ENCODE results near the gene UQCR10. TPM values are rescaled to one million over a fixed set of nuclear protein-coding genes. Genes with fewer than 3 reads are reported as not detected.

Gene UQCR10
- total and polyA plus RNA-seq, 9 donors, result 24.2 to 93.1 (median 56.4) TPM

GRCh38 chr22:29731058-29731850 lies 35.9 kb upstream of the UQCR10 start:
- Histone ChIP-seq H3K27me3 (no peaks in the 10 kb centered on the region), H3K27ac (no peak overlapping the region), H3K4me1 (ENCODE audit: insufficient read depth) (no peaks in the 10 kb centered on the region), H3K36me3 (no peaks in the 10 kb centered on the region), H3K4me3 (no peak overlapping the region), H3K9me3 (no peaks in the 10 kb centered on the region)
- no peak for DNase-seq
- 76 to 79% (median 78%) methylated on average over 18 of the region's 18 CpGs for WGBS, 3 donors
- TF ChIP-seq CTCF (IDR thresholded peaks at IDR 0.05) (no peak), POLR2A (IDR thresholded peaks at IDR 0.05) (no peak), EP300 (IDR thresholded peaks at IDR 0.05) (no peak)
- intact Hi-C loops (cut with DNase I), result no loop called here

- H3K9me3 ChIP-seq, result no peaks in the 10 kb centered on the region
- H3K27ac ChIP-seq, result no peak overlapping the region
- no peaks in the 10 kb centered on the region for H3K4me1 ChIP-seq (ENCODE audit: insufficient read depth)
- H3K36me3 ChIP-seq, result no peaks in the 10 kb centered on the region
- no peak for DNase-seq
- 72 to 82% (median 77%) methylated on average over 6 of the region's 6 CpGs for WGBS, 3 donors
- no peak for TF ChIP-seq EP300 (IDR thresholded peaks at IDR 0.05)
- TF ChIP-seq CTCF (IDR thresholded peaks at IDR 0.05), result no peak
- no peak for TF ChIP-seq POLR2A (IDR thresholded peaks at IDR 0.05)
- no peaks in the 10 kb centered on the region for H3K27me3 ChIP-seq
- intact Hi-C loops (cut with DNase I), result no loop called here
- H3K4me3 ChIP-seq, result no peak overlapping the region
Measured at GRCh38 chr22:29732883-29733282, 34.3 kb upstream of the UQCR10 start.

GRCh38 chr22:29733362-29734201 lies 33.6 kb upstream of the UQCR10 start:
- no peak overlapping the region for H3K27ac ChIP-seq
- no peak for DNase-seq
- H3K27me3 ChIP-seq, result no peaks in the 10 kb centered on the region
- H3K36me3 ChIP-seq, result no peaks in the 10 kb centered on the region
- no peaks in the 10 kb centered on the region for H3K9me3 ChIP-seq
- no peak overlapping the region for H3K4me3 ChIP-seq
- no peak for TF ChIP-seq POLR2A (IDR thresholded peaks at IDR 0.05)
- TF ChIP-seq EP300 (IDR thresholded peaks at IDR 0.05), result no peak
- TF ChIP-seq CTCF (IDR thresholded peaks at IDR 0.05), result no peak
- intact Hi-C loops (cut with DNase I), result no loop called here
- H3K4me1 ChIP-seq (ENCODE audit: insufficient read depth), result no peaks in the 10 kb centered on the region
- 78 to 82% (median 81%) methylated on average over 17 to 19 of the region's 19 CpGs for WGBS, 3 donors

- no peak for DNase-seq
- Histone ChIP-seq H3K36me3 (no peaks in the 10 kb centered on the region), H3K4me1 (ENCODE audit: insufficient read depth) (no peaks in the 10 kb centered on the region), H3K9me3 (no peaks in the 10 kb centered on the region), H3K27me3 (no peaks in the 10 kb centered on the region), H3K27ac (no peak overlapping the region), H3K4me3 (no peak overlapping the region)
- intact Hi-C loops (cut with DNase I), result no loop called here
- TF ChIP-seq POLR2A (IDR thresholded peaks at IDR 0.05), result no peak
- WGBS, 3 donors, result 92 to 94% (median 93%) methylated on average over 8 of the region's 8 CpGs
Measured at GRCh38 chr22:29734406-29734805, 32.8 kb upstream of the UQCR10 start.
